Stimulated activated CD8-positive, alpha-beta memory T cell treated with anti-CD3 and anti-CD28 coated beads, Interleukin-4, amount 100 ng/mL, for 1 hour (primary cell): ENCODE results near the gene RAPGEF1.

Experiments used
- DNase-seq, 2 donors: peaks; one replicate each; pipeline ENCODE4 v3.0.0-alpha.2; 2020; ENCODE audit warnings: low read depth in 2 of 2, low spot score in 1 of 2

The RAPGEF1 gene

DNA sequence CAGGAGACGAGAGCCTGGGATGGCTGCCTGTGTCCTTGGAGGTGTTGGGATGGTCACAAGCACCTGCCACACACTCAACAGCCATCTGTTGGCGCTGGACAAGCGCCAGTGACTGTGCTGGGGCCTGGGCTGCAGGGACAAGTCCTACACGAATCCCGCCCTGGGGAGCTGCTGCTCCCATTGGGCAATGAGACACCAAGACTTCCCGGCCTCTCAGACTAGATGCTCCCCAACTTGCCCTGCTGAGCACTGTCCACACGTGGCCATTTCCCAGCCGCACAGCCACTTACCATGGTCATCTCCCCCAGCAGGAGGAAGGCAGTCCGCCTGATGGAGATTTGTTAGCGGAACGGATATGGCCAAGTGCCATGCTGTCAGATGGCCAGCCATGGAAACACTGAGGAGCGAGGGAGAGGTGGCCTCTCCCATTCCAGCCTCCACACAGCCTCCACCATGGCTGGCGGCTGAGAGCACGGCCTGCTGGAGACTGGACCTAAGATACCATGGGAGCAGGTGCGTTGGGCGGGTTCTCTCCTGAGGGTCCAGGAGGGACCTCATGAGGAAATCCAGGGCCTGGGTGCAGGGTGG lies 150.7 kb downstream of the RAPGEF1 start:
- no peak for DNase-seq

DNA sequence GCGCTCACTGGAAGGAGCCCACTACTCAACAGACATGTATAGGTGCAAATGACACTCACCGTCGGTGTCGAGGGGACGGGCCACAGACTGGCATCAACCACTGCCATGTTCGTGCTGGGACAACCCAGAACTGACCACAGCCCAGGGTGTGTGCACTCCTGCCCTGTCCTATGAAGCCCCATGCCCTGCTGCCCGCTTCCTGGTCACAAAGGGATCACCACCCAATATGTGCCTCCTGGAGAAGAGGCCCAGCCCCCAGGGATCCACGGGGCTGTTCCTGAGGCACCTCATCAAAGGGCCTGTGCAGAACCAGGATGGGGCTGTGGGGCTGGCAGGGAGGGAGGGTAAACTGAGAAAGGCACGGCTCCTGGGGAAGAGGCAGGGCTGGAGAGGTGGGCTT lies 151.5 kb downstream of the RAPGEF1 start:
- DNase-seq: no peak

DNA sequence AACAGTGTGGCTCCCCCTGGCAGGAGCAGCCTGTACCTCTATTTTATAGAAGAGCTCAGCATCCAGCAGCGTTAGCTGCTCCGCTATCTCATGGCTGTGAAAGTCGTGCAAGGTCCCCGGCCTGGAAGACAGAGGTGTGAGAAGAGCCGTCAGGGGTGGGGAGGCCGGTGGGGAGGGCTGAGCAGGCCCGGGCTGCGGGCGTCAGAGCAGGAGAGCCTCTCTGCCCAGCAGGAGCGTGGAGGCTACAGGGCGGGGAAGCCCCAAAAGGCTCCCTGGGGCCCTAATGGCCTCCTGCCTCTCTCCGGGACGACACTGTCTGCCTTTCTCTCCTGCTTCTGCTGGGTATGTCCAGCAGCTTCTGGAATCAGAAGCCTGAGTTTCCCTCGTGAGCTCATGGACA lies 152.0 kb downstream of the RAPGEF1 start:
- no peak for DNase-seq

DNA sequence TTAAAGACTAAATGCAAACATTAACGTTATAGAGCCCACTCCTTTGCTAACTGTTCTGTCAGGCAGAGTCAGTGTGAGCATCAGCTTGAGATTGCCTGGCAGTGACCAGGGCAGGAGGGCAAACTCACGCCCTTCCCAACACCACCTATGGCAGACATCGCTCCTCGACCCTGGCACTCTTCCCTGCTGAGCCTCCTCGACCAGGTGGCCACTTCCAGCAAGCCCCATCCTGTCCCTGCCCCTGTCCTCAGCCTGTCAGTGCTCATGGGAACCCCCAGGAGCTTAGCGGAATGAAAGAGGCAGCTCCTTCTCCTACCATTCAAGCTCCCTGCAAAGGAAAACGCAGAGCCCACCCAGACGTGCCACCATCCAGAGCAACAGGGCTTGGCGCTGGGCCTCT lies 152.5 kb downstream of the RAPGEF1 start:
- no peak for DNase-seq

DNA sequence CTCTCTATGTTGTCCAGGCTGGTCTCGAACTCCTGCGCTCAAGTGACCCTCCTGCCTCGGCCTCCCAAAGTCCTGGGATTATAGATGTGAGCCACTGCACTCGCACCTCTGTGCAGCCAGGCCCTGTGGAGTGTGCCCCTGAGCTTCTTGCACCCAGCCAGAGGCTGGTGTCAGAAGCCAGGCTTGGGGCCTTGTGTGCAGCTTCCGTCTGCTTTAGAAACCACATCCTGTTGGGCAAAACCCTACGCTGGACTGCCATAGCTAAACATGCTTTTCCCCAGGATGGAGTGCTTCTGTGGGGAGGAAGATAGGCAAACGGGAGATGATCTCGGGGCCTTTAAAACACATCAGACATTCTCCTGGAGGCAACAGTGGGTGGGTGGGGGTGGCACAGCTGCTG lies 154.5 kb downstream of the RAPGEF1 start:
- DNase-seq: peak; percentile 13 to 14

DNA sequence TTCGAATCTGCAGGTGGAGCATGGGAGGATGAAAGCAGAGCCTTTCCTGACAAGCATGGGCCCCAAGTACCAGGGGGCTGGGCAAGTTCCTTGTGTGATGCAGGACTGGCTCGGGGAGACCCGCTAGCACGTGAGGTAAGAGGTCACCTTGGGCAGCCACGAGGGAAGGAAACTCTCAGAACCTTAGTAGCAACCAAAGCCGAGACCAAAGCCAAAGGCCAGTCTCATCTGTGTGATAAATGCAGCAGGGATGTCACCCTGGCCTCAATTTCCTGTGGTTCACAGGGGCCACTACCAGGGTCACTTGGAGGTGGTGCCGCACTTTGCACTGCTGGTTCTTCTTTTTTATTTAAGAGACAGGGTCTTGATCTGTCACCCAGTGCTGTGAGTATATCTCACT lies 155.0 kb downstream of the RAPGEF1 start:
- no peak for DNase-seq

DNA sequence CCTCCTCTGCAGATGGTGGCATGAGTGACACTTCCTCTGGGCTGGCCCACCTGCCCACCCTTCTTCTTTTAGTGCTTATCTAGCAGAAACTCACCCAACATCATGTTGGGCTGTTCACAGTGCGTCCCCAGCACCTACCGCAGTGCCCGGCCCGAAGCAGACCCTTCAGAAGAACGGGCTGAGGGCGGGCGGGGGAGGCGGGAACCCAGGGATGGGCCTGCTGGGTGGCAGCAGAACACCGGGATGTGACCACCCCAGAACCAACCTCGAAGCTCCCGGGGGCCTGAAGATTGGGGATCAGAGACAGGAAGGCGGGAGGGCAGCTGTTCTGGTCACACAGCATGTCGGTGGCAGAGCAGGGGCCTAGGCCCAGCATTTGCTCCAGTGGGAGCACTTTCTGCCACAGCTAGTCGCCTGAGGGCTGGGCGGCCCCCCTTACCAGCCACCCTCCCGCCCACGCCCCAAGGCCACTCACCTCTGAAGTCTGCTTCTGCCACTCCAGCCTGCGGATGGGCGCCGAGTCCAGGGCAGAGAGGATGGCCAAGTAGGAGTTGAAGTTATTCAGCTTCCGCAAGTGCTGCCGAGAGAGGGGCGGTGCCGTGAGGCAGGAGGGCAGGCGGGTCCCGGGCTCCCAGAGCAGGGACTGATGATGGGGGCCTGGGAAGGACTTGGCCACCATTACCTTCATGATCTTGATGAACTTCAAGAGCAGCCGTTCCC lies 155.9 kb downstream of the RAPGEF1 start:
- DNase-seq: no peak

DNA sequence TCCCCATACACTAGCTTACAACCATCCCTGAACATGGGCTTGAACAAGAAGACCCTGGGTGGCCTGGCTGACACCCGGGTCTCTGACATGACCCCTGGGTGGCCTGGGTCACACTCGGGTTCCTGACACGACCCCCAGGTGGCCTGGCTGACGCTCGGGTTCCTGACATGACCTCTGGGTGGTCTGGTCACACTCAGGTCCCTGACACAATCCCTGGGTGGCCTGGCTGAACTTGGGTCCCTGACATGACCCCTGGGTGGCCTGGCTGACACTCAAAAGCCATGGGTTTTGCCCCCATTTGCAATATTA lies 156.6 kb downstream of the RAPGEF1 start:
- no peak for DNase-seq

DNA sequence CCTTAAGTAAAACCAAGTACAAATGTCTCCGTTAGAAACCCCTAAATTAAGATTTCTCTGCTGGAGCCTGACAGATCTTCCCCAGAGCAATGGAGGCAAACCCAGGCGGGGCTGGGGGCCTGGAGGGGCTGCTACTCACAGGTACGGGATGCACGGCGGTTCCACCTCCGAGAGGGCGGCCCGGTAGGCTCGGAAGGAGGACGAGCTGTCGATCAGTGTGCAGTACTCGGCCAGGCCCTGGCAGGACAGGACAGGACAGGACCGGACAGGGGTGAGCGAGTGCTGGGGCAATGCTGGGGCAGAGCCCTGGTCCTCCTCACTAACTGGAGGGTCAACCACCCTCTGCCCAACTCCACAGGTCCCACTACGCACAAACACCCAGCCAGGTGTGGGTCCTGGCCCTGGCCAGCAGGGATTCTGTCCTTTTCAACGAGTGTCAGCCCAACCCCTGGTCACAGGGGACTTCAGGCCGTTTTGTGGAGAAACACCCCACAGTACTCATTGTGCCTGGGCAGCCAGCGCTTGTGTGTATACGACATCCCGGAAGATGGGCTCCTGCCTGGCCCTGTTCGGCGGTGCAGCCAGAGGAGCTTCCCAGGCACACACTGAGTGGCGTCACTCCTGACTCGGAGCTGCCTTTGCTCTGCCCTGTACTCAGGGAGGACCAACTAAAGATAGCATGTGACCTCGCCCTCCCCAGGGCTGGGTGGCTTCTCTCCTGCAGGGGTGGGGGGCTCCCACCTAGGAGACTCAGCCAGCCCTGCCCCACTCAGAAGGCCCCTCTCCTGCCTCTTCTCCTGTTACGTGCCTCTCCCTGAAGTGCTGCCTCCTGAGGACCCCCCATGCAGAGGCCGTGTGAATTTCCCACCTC lies 157.2 kb downstream of the RAPGEF1 start:
- no peak for DNase-seq

DNA sequence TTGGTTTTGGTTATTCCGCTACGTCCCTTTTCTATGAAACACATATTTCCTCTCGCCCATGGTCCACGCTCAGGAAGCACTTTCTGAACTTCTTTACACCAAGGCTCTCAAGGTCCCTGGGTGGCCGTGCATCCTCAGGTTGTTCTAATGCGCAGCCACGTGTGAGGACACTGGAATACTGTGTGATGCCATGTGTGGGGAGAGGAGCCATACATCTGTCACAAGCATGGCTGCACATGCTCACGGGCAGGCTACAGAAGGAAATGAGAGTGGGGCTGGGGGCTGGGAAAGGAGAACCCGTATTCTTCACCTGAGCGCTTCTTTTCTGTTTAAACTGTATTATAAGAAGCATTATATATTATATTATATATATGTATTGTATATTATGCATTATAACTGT lies 157.8 kb downstream of the RAPGEF1 start:
- DNase-seq: no peak

DNA sequence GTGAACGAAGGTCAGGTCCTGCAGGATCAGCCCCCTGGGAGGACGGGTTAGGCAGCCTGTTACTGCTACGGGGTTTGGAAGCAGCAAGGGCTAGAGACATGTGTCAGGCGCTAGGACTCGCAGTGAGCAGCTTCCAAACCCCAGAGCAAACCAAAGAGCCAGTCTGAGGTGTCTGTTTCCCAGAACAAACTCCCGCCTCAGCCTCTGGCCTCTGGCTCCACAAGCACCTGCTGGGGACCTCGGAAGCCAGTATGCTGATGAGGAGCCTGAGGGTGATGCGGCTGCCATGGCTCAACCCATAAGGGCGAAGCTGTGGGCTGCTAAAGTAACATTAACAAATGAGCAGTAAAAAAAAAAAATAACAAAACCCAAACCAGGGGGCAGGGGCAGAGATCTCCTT lies 159.5 kb downstream of the RAPGEF1 start:
- no peak for DNase-seq

DNA sequence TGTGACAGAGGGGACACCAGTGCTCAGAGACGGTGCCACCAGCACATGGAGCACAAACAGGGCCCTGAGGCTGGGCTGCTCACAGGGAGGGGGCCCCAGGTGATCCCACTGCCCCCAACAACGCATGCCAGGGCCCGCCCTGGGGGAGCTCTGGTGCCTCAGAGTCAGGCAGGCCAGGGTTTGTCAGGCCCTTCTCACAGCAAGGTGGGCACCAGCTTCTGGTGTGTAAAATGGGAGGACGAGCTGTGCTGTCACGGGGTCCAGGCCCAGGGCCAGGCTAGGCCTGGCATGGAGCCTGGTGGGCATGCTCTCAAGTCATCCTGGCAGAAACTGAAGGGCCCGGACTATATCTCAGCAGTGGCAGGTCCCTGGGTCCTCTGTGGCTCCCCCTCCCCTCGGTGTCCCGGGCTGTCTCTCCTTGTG lies 160.1 kb downstream of the RAPGEF1 start:
- DNase-seq: no peak

DNA sequence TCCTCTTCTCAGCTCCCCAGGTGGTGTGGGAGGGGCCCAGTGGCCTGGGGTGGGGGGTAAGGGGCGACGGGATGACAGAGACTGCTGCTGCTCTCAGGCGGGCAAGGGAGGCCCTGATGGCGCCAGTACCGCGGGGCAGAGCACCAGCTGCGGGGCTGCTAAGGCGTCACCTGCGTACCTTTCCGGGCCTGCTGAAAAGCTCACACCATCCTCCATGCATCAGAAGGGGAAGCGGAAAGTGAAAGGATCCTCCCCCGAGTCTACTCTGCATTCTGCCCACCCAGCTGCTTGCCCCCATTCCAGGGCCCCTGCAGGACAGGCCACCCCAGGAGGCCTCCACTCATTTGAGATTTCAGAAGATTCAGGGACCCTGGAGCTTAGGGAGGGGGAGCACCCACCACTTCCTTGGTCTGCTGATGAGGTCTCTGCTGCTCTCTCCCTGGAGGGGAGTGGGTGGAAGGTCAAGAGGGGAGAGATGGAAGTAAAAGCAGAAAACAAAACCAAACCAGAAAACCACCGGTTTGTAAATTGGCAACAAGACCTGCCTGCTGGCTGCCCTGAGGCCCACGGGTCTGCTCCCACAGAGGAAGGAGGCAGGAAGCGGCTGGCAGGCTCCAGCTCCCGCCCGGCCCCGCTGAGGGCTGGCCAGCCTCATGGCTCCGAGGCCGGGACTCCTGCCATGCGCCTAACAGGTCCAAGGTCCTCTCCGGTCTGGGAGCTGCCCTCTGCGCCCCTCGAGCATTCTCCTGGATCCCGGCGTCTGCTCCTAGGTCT lies 161.0 kb downstream of the RAPGEF1 start:
- no peak for DNase-seq

DNA sequence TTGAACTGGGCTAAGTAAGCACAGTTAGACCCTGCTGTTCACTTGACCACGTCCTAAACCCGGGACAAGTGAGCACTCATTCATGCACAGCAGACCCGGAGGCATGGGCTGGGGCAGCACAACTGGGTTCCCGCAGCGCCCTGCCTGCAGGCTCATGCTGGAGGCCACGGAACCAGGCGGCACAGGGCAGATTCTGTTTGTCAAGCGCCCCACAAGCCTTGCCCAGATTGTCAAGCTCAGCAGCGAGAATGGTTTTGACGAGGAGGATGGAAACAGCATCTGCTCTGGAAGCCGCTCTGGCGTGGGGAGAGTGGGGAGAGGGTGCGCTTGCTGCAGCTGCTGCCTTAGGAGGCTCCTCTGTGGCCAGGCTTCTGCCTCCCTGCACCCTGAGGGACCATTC lies 161.9 kb downstream of the RAPGEF1 start:
- DNase-seq: no peak

DNA sequence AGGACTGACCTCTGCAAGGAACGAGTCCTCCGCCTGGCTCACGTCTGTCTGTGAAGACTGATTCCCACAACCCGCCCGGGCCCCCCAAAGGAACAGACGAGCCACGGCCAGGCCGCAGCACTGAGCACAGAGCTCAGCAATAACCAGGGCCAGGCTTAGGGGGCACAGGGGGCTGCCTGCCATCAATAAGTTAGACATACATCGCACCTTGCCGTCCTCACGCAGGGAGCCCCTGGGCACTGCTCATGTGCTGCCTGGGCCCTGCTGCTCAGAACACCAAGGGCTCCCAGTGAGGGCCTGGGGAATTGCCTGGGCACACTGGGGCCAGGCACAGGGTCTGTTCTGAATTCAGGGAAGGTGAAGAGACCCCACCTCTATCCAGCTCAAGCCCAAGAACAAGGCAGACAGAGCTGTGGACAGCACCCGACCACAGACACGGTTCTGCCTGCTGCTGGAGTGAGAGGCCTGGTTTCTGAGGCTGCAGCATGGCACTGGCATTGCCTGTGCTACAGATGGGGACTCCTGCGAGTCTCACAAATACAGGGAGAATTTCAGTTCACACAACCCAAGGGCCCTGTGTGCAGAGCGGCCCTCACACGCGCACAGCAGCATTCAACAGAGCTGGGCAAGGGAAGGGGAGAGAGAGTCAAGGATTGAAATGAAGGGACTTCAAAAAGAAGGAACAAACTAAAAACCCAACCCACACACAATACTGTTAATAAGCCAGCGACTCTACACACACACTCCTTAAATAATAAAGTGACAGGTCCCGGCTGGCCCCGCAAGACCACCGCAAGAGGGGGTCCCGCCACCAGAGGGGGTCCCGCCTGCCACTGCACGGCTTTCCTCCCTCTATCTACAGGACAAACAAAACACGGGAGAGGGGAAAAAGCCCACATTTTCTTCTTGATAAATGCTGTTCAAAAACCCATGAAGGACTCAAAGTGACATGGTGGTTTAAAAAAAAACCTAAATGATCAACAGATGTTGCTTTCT lies 162.6 kb downstream of the RAPGEF1 start:
- no peak for DNase-seq

DNA sequence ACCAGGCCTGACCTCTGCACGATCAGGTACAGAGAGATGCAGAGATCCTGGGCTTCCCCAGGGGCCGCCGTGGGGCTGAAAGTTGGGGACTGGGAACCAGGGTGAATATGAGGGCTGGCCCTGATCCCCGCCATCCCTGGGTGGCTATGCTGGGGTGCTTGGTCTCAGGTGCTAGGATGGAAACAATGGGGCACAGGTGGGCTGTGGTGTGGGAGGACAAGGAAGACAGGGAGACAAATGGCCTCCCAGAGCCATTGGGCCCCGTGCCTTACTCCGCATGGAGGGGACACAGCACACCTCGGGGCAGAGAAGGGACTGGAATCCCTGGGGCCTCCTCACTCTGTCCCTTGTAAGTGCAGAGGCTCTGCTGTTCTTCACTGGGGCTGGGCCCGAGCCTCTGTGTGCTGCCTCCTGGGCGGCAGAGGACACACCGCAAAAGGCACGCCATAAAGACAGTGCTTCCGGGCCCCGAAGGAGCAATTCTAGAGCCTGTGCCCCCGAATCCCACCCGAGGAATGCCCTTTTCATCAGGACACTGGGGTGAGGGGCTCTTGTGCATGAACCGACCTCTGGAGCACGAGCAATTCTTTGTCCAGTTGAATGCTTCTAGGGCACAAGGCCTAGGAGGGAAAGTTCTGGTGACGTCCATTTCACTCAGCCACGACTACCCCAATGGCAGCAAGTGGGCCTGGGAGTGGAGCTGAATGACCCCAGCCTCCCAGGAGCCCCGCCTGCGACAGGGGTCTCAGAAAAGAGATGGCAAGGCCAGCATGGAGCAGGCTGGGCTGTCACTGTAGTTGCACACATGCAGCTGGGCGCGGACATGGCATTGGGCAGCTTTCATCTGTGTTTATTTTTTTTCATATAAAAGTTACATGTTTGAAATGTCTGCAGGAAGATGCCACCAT lies 163.7 kb downstream of the RAPGEF1 start:
- no peak for DNase-seq

DNA sequence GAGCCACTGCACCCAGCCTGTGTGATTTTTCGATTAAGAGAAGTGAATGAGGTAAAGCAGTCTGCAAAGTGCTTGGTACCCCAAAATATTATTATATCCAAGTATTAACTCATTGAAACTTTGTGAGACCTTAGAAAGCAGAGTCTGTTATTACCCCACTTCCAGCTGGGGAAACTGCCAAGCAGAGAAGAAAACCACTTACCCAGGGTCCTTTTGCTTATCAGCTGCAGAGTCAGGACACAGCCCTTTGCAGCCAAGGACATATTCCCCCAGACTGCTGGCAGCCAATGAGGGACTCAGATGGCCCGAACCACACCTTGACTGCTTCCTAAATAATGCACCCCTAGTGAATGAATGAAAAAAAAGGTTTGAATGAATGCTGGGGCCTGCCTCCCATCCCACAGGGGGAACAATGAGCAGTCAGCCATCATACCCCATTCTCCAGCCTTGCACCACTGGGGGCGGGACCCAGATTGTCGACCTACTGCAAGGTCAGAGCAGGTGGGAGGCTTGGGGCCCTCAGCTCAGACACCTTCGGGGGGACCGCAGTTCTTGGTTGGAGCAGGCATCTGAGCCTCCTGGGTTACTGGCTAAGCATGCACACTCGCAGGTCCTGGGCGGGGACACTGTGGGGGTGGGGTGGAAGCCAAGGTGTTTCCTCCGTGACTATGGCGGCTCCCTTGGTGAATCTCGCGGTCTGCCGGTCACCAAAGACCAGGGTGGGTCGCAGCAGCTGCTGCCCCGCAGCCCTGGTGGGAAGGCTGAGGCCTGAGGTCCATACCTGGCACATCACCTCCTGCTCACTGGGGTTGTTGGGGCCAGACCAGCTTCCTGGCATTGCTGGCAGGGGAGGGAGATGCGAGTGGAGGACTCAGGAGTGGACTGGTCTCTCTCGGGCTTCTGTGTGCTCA lies 164.9 kb downstream of the RAPGEF1 start:
- DNase-seq: no peak

DNA sequence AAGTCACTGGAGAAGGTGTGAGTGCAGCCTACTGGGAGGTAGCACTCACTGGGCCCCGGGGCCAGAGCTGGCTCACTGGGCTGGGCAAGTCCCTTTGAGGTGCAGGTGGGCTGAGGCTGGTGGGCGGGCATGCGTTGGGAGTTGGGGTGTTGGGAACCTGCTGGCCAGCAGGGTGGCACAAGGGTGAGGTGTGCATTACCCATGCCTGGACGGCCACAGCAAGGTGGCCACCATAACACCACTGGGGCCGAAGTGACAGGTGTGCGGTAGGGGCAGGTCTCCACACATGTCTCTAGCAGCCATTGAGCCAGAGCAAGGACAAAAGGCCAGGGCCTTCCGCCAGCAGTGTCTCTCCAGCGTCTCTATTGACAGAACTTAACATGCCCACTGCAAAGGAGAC lies 172.0 kb downstream of the RAPGEF1 start:
- no peak for DNase-seq
